CD4-positive, alpha-beta T cell (primary cell): ENCODE measurements around the gene NEGR1. TPM values are rescaled to one million over a fixed set of nuclear protein-coding genes. Genes with fewer than 3 reads are reported as not detected.

ENCODE experiments used
- ATAC-seq: fragments of 200-7000 bp; cut with Tn5 transposase; one replicate; pipeline ENCODE4 v1.10.0; 2022; ENCODE audit warnings: mild to moderate bottlenecking; ENCODE audit not compliant: poor library complexity
- CTCF ChIA-PET: fragments of 350-600 bp; sonication (Branson Sonifier 250); formaldehyde crosslinking; loops from one replicate; lab custom pipeline; 2021; ENCODE audit warnings: antibody characterized with exemption, inconsistent platforms; lab: Charles Lee
- POLR2A ChIA-PET: fragments of 350-600 bp; sonication (Branson Sonifier 250); formaldehyde crosslinking; loops from one replicate; lab custom pipeline; 2021; ENCODE audit warnings: antibody characterized with exemption, inconsistent platforms; lab: Charles Lee
- DNase-seq, 14 experiments: peaks; one replicate each; pipeline ENCODE4 v3.0.0-alpha.2; 2013 to 2020; ENCODE audit warnings: mixed read lengths in 2 of 14
- H3K27ac ChIP-seq, 2 donors: one replicate each; pipeline versions ENCODE4 v1.5.1 to v1.7.0; 2013; ENCODE audit warnings: low read length in 2 of 2, low read depth in 1 of 2, mild to moderate bottlenecking in 1 of 2
- H3K27me3 ChIP-seq, 2 experiments: 1 replicate in 1 of 2; 2 replicates in 1 of 2; pipeline versions ENCODE4 v1.6.1 to v1.7.0; 2013; ENCODE audit warnings: low read length in 2 of 2, control low read depth in 1 of 2, mild to moderate bottlenecking in 1 of 2, moderate library complexity in 1 of 2; ENCODE audit not compliant: insufficient read depth in 2 of 2, control insufficient read depth in 1 of 2
- H3K36me3 ChIP-seq: one replicate; pipeline ENCODE4 v1.6.1; 2013; ENCODE audit warnings: low read length, control low read depth; ENCODE audit not compliant: insufficient read depth
- H3K4me1 ChIP-seq: one replicate; pipeline ENCODE4 v1.6.1; 2013; ENCODE audit warnings: low read length, control low read depth; ENCODE audit not compliant: insufficient read depth
- H3K4me3 ChIP-seq: one replicate; pipeline ENCODE4 v1.5.1; 2013; ENCODE audit warnings: mild to moderate bottlenecking, low read length, moderate library complexity
- H3K9me3 ChIP-seq, 2 experiments: 1 replicate in 1 of 2; 2 replicates in 1 of 2; pipeline versions ENCODE4 v1.6.1 to v1.7.0; 2013; ENCODE audit warnings: low read length in 2 of 2, mild to moderate bottlenecking in 2 of 2, control low read depth in 1 of 2, moderate library complexity in 1 of 2; ENCODE audit not compliant: control insufficient read depth in 1 of 2, insufficient read depth in 1 of 2
- H3K27ac Mint-ChIP-seq: one replicate; pipeline ENCODE4 v1.8.0; 2020; ENCODE audit warnings: mixed read lengths
- H3K27me3 Mint-ChIP-seq: one replicate; pipeline ENCODE4 v1.8.0; 2021; ENCODE audit warnings: mixed read lengths
- H3K36me3 Mint-ChIP-seq: one replicate; pipeline ENCODE4 v1.8.0; 2021; ENCODE audit warnings: low read depth, mixed read lengths
- H3K4me1 Mint-ChIP-seq: one replicate; pipeline ENCODE4 v1.8.0; 2021; ENCODE audit warnings: low read depth, mixed read lengths
- H3K4me3 Mint-ChIP-seq: one replicate; pipeline ENCODE4 v1.8.0; 2020; ENCODE audit warnings: mild to moderate bottlenecking, mixed read lengths
- H3K9me3 Mint-ChIP-seq: one replicate; pipeline ENCODE4 v1.8.0; 2020; ENCODE audit warnings: mixed read lengths
- intact Hi-C, 2 experiments: fragments of 100-400 bp; cut with DNase I in 1 of 2; cut with micrococcal nuclease in 1 of 2; formaldehyde crosslinking; loops; one replicate each; pipeline versions ENCODE4 v1.15.1 to v1.9.0; 2023 to 2025; cut with DNase I, micrococcal nuclease
- total RNA-seq, 174 experiments: library from RNA in 2 of 174; stranded (reverse) in 2 of 174; gene quantifications; one replicate each; pipeline ENCODE4 v1.2.3 and lab custom pipeline; 2021 to 2026
- TF ChIP-seq, protein P1 (sequence below): fragments of 200-600 bp; IDR thresholded peaks from one replicate; pipeline ENCODE4 v1.8.0; 2022; ENCODE audit warnings: antibody characterized with exemption, mild to moderate bottlenecking

Gene NEGR1
- total RNA-seq, 2 experiments from 2014 or later: 0.03 TPM

DNA sequence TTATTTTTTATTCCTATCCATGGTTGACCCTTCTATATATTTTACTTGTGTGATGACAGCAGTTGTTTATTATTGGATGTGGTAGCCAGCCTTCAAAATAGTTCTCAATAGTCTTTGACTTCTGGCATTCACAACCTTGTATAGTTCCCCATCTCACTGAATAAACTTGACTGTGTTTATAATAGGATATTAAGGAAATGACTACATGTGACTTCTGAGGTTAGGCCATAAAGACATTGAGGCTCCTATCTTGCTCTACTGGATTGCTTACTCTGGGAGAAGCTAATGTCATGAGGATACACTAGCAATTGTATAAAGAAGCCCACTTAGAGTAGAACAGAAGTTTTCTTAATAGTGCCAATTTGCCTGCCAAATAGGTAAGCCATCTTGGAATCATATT lies 231.8 kb downstream of the NEGR1 start:
- no peaks in the 10 kb centered on the region for H3K36me3 Mint-ChIP-seq
- intact Hi-C loops: no loop called here
- H3K27ac Mint-ChIP-seq: no peak overlapping the region
- Histone ChIP-seq H3K4me1 (no peaks in the 10 kb centered on the region), H3K27me3 (no peaks in the 10 kb centered on the region), H3K9me3 (peaks cover 0 to 3% of the 10 kb centered on the region in 2 experiments), H3K27ac (no peak overlapping the region), H3K4me3 (no peak overlapping the region), H3K36me3 (no peaks in the 10 kb centered on the region)
- ChIA-PET POLR2A (no interaction called here), CTCF (no interaction called here)
- H3K4me1 Mint-ChIP-seq: no peaks in the 10 kb centered on the region
- no peaks in the 10 kb centered on the region for H3K27me3 Mint-ChIP-seq
- ATAC-seq: no peak
- TF ChIP-seq, protein P1, sequence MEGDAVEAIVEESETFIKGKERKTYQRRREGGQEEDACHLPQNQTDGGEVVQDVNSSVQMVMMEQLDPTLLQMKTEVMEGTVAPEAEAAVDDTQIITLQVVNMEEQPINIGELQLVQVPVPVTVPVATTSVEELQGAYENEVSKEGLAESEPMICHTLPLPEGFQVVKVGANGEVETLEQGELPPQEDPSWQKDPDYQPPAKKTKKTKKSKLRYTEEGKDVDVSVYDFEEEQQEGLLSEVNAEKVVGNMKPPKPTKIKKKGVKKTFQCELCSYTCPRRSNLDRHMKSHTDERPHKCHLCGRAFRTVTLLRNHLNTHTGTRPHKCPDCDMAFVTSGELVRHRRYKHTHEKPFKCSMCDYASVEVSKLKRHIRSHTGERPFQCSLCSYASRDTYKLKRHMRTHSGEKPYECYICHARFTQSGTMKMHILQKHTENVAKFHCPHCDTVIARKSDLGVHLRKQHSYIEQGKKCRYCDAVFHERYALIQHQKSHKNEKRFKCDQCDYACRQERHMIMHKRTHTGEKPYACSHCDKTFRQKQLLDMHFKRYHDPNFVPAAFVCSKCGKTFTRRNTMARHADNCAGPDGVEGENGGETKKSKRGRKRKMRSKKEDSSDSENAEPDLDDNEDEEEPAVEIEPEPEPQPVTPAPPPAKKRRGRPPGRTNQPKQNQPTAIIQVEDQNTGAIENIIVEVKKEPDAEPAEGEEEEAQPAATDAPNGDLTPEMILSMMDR: no peak
- no peak overlapping the region for H3K4me3 Mint-ChIP-seq
- H3K9me3 Mint-ChIP-seq: no peaks in the 10 kb centered on the region
- DNase-seq: no peak

DNA sequence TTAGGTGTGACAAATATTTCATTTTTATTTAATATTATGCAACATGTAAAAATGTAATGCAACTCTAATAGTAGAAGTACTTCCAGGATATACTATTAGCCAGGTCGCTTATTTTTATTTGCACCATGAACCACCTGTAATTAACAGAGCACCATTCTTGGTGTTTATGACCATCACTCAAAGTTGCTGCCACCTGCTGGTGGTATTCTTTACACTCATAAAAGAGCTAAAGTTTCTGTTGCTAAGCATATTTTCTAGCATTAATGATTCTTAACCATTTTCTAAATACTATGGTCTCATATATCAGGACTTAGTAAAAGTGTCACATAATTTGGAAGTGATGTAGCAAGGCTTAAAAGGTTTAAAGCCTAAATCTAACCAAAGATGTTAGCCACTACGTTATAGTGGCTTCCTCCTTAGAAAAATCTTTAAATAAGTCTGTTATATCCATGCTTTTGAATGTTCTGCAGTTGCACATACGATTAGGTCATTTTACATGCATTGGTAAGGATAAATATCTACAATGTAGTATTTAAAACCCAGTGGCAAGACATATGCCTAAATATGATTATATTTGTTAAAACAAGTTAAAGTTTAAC lies 244.5 kb downstream of the NEGR1 start:
- no peaks in the 10 kb centered on the region for H3K4me1 ChIP-seq
- H3K27me3 Mint-ChIP-seq: no peaks in the 10 kb centered on the region
- CTCF ChIA-PET: no interaction called here
- H3K4me3 ChIP-seq: no peak overlapping the region
- H3K4me3 Mint-ChIP-seq: no peak overlapping the region
- H3K27ac Mint-ChIP-seq: no peak overlapping the region
- H3K4me1 Mint-ChIP-seq: no peaks in the 10 kb centered on the region
- TF ChIP-seq, protein P1: no peak
- no peak overlapping the region for H3K27ac ChIP-seq
- POLR2A ChIA-PET: no interaction called here
- H3K9me3 Mint-ChIP-seq: no peaks in the 10 kb centered on the region
- peak in 2 of 14 experiments; percentile 3 to 9 for DNase-seq
- H3K27me3 ChIP-seq: no peaks in the 10 kb centered on the region
- no peaks in the 10 kb centered on the region for H3K36me3 ChIP-seq
- no peaks in the 10 kb centered on the region for H3K9me3 ChIP-seq
- ATAC-seq: no peak
- intact Hi-C loops: no loop called here
- no peaks in the 10 kb centered on the region for H3K36me3 Mint-ChIP-seq

DNA sequence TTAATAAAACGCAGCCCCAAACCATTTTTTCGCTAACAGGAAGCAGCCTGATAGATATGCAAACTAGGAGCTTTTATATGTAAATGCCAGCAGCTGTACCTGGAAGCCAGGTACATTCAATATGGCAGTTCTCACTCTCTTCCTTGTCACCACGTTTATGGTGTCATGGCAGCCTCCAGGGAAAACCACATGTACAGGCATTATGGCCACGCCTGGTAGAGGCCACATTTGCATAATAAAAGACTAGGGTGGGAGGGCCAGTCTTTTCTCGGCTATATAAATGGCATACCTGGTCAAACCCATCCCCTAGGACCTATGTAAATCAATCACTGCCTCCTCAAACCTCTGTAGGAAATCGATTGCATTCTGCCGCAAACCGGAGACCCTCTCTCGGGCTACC lies 247.5 kb downstream of the NEGR1 start:
- POLR2A ChIA-PET: no interaction called here
- no peak for ATAC-seq

More for the DNA sequence above, 247.5 kb downstream of the NEGR1 start:
- Histone ChIP-seq H3K4me3 (no peak overlapping the region), H3K9me3 (no peaks in the 10 kb centered on the region), H3K27ac (no peak overlapping the region), H3K27me3 (no peaks in the 10 kb centered on the region), H3K4me1 (no peaks in the 10 kb centered on the region), H3K36me3 (no peaks in the 10 kb centered on the region)
- CTCF ChIA-PET: no interaction called here
- no peak for DNase-seq
- TF ChIP-seq, protein P1: no peak
- intact Hi-C loops: no loop called here
- H3K36me3 Mint-ChIP-seq: no peaks in the 10 kb centered on the region
- no peak overlapping the region for H3K27ac Mint-ChIP-seq
- no peak overlapping the region for H3K4me3 Mint-ChIP-seq
- H3K27me3 Mint-ChIP-seq: no peaks in the 10 kb centered on the region
- H3K9me3 Mint-ChIP-seq: no peaks in the 10 kb centered on the region
- H3K4me1 Mint-ChIP-seq: no peaks in the 10 kb centered on the region
